ENCODE data around the gene LTBP1. TPM values are rescaled to one million over a fixed set of nuclear protein-coding genes. Genes with fewer than 3 reads are reported as not detected.
A peak's percentile ranks its signal among the peaks of the same experiment; 100 is the strongest.

The LTBP1 gene
- total and polyA plus RNA-seq, 2 experiments from 2014 or later, result 157 to 211 TPM

- 73 to 75% methylated on average over 7 of the region's 7 CpGs for WGBS, 2 experiments (ENCODE audit: low coverage in 1 of 2, low lambda C conversion rate in 2 of 2, missing lambda C conversion rate in 2 of 2)
- Histone ChIP-seq H3K9ac (no peak overlapping the region), H3K36me3 (ENCODE audit: low read depth) (peaks cover 23% of the 10 kb centered on the region), H3K27ac (no peak overlapping the region), H3K4me1 (ENCODE audit: insufficient read depth) (peaks cover 12% of the 10 kb centered on the region; the same call in 1 of the 2 replicates), H3K4me3 (no peak overlapping the region), H3K4me2 (ENCODE audit: unreplicated experiment) (no peak overlapping the region), H4K20me1 (ENCODE audit: insufficient read depth) (no peaks in the 10 kb centered on the region), H3F3A (ENCODE audit: insufficient read depth) (peaks cover 14% of the 10 kb centered on the region; the same call in 1 of the 2 replicates), H3K27me3 (replicated peaks; ENCODE audit: insufficient read depth) (no peaks in the 10 kb centered on the region), H3K79me2 (ENCODE audit: insufficient read depth) (no peaks in the 10 kb centered on the region), H2AFZ (no peak overlapping the region), H3K9me2 (ENCODE audit: insufficient read depth) (no peaks in the 10 kb centered on the region), H3K9me3 (ENCODE audit: low read depth) (no peaks in the 10 kb centered on the region)
- TF ChIP-seq EZH2phosphoT487 (IDR thresholded peaks at IDR 0.05; ENCODE audit: insufficient read depth, low read depth) (no peak), EZH2 (IDR thresholded peaks at IDR 0.05; ENCODE audit: insufficient read depth, poor library complexity, severe bottlenecking) (no peak)
- in situ Hi-C loops (cut with MboI), result loop anchor here (25.0 kb wide), 1 partner anchor 303 kb away; the partner anchor contains the start of gene FAM98A
- no peak for DNase-seq
Observed at GRCh38 chr2:33284287-33284686, 337.5 kb downstream of the LTBP1 start.

- Histone ChIP-seq H3K9me2 (ENCODE audit: insufficient read depth) (no peaks in the 10 kb centered on the region), H3K79me2 (ENCODE audit: insufficient read depth) (no peaks in the 10 kb centered on the region), H3K9ac (no peak overlapping the region), H3K9me3 (ENCODE audit: low read depth) (no peaks in the 10 kb centered on the region), H3K4me3 (no peak overlapping the region), H3F3A (ENCODE audit: insufficient read depth) (peaks cover 41% of the 10 kb centered on the region), H3K27ac (no peak overlapping the region), H3K36me3 (ENCODE audit: low read depth) (peaks cover 10% of the 10 kb centered on the region), H3K27me3 (replicated peaks; ENCODE audit: insufficient read depth) (no peaks in the 10 kb centered on the region), H2AFZ (no peak overlapping the region), H3K4me1 (ENCODE audit: insufficient read depth) (peaks cover 34% of the 10 kb centered on the region), H4K20me1 (ENCODE audit: insufficient read depth) (no peaks in the 10 kb centered on the region), H3K4me2 (ENCODE audit: unreplicated experiment) (no peak overlapping the region)
- 92 to 97% methylated on average over 2 of the region's 2 CpGs for WGBS, 2 experiments (ENCODE audit: low coverage in 1 of 2, low lambda C conversion rate in 2 of 2, missing lambda C conversion rate in 2 of 2)
- in situ Hi-C loops (cut with MboI), result loop anchor here (25.0 kb wide), 1 partner anchor 300 kb away; the partner anchor contains the start of gene FAM98A
- DNase-seq, result peak; percentile 10
- TF ChIP-seq EZH2phosphoT487 (IDR thresholded peaks at IDR 0.05; ENCODE audit: insufficient read depth, low read depth) (no peak), EZH2 (IDR thresholded peaks at IDR 0.05; ENCODE audit: insufficient read depth, poor library complexity, severe bottlenecking) (no peak)
Observed at GRCh38 chr2:33287507-33288005, 340.8 kb downstream of the LTBP1 start.

- in situ Hi-C loops (cut with MboI), result loop anchor here (25.0 kb wide), 1 partner anchor 299 kb away; the partner anchor contains the start of gene FAM98A
- Histone ChIP-seq H4K20me1 (ENCODE audit: insufficient read depth) (no peaks in the 10 kb centered on the region), H3K9ac (no peak overlapping the region), H3F3A (ENCODE audit: insufficient read depth) (peaks cover 43% of the 10 kb centered on the region), H3K9me3 (ENCODE audit: low read depth) (no peaks in the 10 kb centered on the region), H3K4me3 (no peak overlapping the region), H3K27ac (no peak overlapping the region), H3K36me3 (ENCODE audit: low read depth) (peaks cover 10% of the 10 kb centered on the region), H3K9me2 (ENCODE audit: insufficient read depth) (no peaks in the 10 kb centered on the region), H3K79me2 (ENCODE audit: insufficient read depth) (no peaks in the 10 kb centered on the region), H2AFZ (no peak overlapping the region), H3K4me1 (ENCODE audit: insufficient read depth) (peaks cover 34% of the 10 kb centered on the region), H3K27me3 (replicated peaks; ENCODE audit: insufficient read depth) (no peaks in the 10 kb centered on the region), H3K4me2 (ENCODE audit: unreplicated experiment) (no peak overlapping the region)
- no peak for DNase-seq
- TF ChIP-seq EZH2phosphoT487 (IDR thresholded peaks at IDR 0.05; ENCODE audit: insufficient read depth, low read depth) (no peak), EZH2 (IDR thresholded peaks at IDR 0.05; ENCODE audit: insufficient read depth, poor library complexity, severe bottlenecking) (no peak)
- 93 to 100% methylated on average over 1 of the region's 1 CpG for WGBS, 2 experiments (ENCODE audit: low coverage in 1 of 2, low lambda C conversion rate in 2 of 2, missing lambda C conversion rate in 2 of 2)
Observed at GRCh38 chr2:33288011-33288410, 341.3 kb downstream of the LTBP1 start.

- Histone ChIP-seq H3K9me3 (ENCODE audit: low read depth) (no peaks in the 10 kb centered on the region), H2AFZ (no peak overlapping the region), H4K20me1 (ENCODE audit: insufficient read depth) (no peaks in the 10 kb centered on the region), H3K9me2 (ENCODE audit: insufficient read depth) (no peaks in the 10 kb centered on the region), H3F3A (ENCODE audit: insufficient read depth) (peaks cover 43% of the 10 kb centered on the region), H3K9ac (no peak overlapping the region), H3K4me3 (no peak overlapping the region), H3K4me2 (ENCODE audit: unreplicated experiment) (peak overlapping the region; percentile 72), H3K36me3 (ENCODE audit: low read depth) (no peaks in the 10 kb centered on the region; the same call in none of the 2 replicates), H3K27ac (no peak overlapping the region), H3K27me3 (replicated peaks; ENCODE audit: insufficient read depth) (no peaks in the 10 kb centered on the region), H3K4me1 (ENCODE audit: insufficient read depth) (peaks cover 34% of the 10 kb centered on the region), H3K79me2 (ENCODE audit: insufficient read depth) (no peaks in the 10 kb centered on the region)
- no peak for DNase-seq
- WGBS, 2 experiments (ENCODE audit: low coverage in 1 of 2, low lambda C conversion rate in 2 of 2, missing lambda C conversion rate in 2 of 2), result 91 to 94% methylated on average over 4 of the region's 4 CpGs
- in situ Hi-C loops (cut with MboI), result loop anchor here (25.0 kb wide), 1 partner anchor 297 kb away; the partner anchor contains the start of gene FAM98A
- TF ChIP-seq EZH2 (IDR thresholded peaks at IDR 0.05; ENCODE audit: insufficient read depth, poor library complexity, severe bottlenecking) (no peak), EZH2phosphoT487 (IDR thresholded peaks at IDR 0.05; ENCODE audit: insufficient read depth, low read depth) (no peak)
Observed at GRCh38 chr2:33289961-33290360, 343.2 kb downstream of the LTBP1 start.
